Peyer's patch (tissue), 4 donors: ENCODE measurements around the gene RHO. TPM values are rescaled to one million over a fixed set of nuclear protein-coding genes. Genes with fewer than 3 reads are reported as not detected.

Source experiments
- DNase-seq, 3 donors: peaks; one replicate each; pipeline ENCODE4 v3.0.0-alpha.2; 2017 to 2019
- H3K27ac ChIP-seq, 4 donors: fragments of 200-600 bp; sonication (generic); one replicate each; pipeline ENCODE4 v1.5.1; 2016 to 2019
- H3K27me3 ChIP-seq, 2 donors: fragments of 200-600 bp; sonication (generic); one replicate each; pipeline ENCODE4 v1.5.1; 2019
- H3K36me3 ChIP-seq, 3 donors: fragments of 200-600 bp; sonication (generic); one replicate each; pipeline ENCODE4 v1.5.1; 2016 to 2019
- H3K4me1 ChIP-seq, 4 donors: fragments of 200-600 bp; sonication (generic); one replicate each; pipeline ENCODE4 v1.5.1; 2016 to 2019
- H3K4me3 ChIP-seq, 4 donors: fragments of 200-600 bp; sonication (generic); 1 replicate in 3 of 4; 2 replicates in 1 of 4; pipeline ENCODE4 v1.5.1; 2016 to 2019; ENCODE audit warnings: mild to moderate bottlenecking in 1 of 4
- H3K9me3 ChIP-seq, 4 donors: fragments of 200-600 bp; sonication (generic); one replicate each; pipeline ENCODE4 v1.5.1; 2016 to 2019; ENCODE audit warnings: mild to moderate bottlenecking in 1 of 4
- CTCF ChIP-seq, 6 experiments: fragments of 450-650 bp in 4 of 6; fragments of 200-600 bp in 2 of 6; sonication (generic) in 1 of 6; IDR thresholded peaks; one replicate each; pipeline ENCODE4 v1.5.1; 2017 to 2019; ENCODE audit warnings: antibody characterized with exemption in 6 of 6, mild to moderate bottlenecking in 3 of 6, moderate library complexity in 1 of 6
- POLR2A ChIP-seq, 2 donors: fragments of 450-650 bp; IDR thresholded peaks; one replicate each; pipeline ENCODE4 v1.5.1; 2017; ENCODE audit warnings: antibody characterized with exemption in 2 of 2, mild to moderate bottlenecking in 2 of 2, moderate library complexity in 2 of 2
- total RNA-seq, 4 donors: library from RNA; depleted of rRNA; stranded (reverse); fragments of >200 nt; gene quantifications; one replicate each; pipeline ENCODE4 v1.1.0, GENCODE V29; 2016

Gene RHO
- total RNA-seq, 4 donors from 2014 or later = not detected

GRCh38 chr3:129560269-129560787 lies 31.9 kb downstream of the RHO start:
- H3K27ac ChIP-seq = peak overlapping the region; percentile 59 to 82 (median 68)

GRCh38 chr3:129560911-129561594 lies 32.6 kb downstream of the RHO start:
- H3K4me1 ChIP-seq = peaks cover 0 to 38% (median 0%) of the 10 kb centered on the region in 4 donors
- H3K36me3 ChIP-seq = peaks cover 0 to 11% (median 0%) of the 10 kb centered on the region in 3 donors
- TF ChIP-seq POLR2A (IDR thresholded peaks at IDR 0.05) (no peak), CTCF (IDR thresholded peaks at IDR 0.05) (no peak)

More at GRCh38 chr3:129560269-129560787, 31.9 kb downstream of the RHO start:
- Histone ChIP-seq H3K9me3 (no peaks in the 10 kb centered on the region), H3K4me1 (peaks cover 0 to 38% (median 0%) of the 10 kb centered on the region in 4 donors), H3K27me3 (no peaks in the 10 kb centered on the region), H3K36me3 (peaks cover 0 to 11% (median 0%) of the 10 kb centered on the region in 3 donors), H3K4me3 (no peak overlapping the region)
- TF ChIP-seq CTCF (IDR thresholded peaks at IDR 0.05) = no peak
- no peak for TF ChIP-seq POLR2A (IDR thresholded peaks at IDR 0.05)
- no peak for DNase-seq

GRCh38 chr3:129561619-129562248 lies 33.3 kb downstream of the RHO start:
- peaks cover 0 to 11% (median 0%) of the 10 kb centered on the region in 3 donors for H3K36me3 ChIP-seq
- H3K4me1 ChIP-seq = peaks cover 0 to 41% (median 0%) of the 10 kb centered on the region in 4 donors
- no peak for TF ChIP-seq POLR2A (IDR thresholded peaks at IDR 0.05)
- no peak for TF ChIP-seq CTCF (IDR thresholded peaks at IDR 0.05)
- no peak overlapping the region for H3K4me3 ChIP-seq
- H3K27ac ChIP-seq = peak overlapping the region in 3 of 4 donors; percentile 59 to 82 (median 78)
- DNase-seq = no peak
- no peaks in the 10 kb centered on the region for H3K27me3 ChIP-seq
- H3K9me3 ChIP-seq = no peaks in the 10 kb centered on the region

More at GRCh38 chr3:129560911-129561594, 32.6 kb downstream of the RHO start:
- Histone ChIP-seq H3K4me3 (no peak overlapping the region), H3K9me3 (no peaks in the 10 kb centered on the region), H3K27me3 (no peaks in the 10 kb centered on the region), H3K27ac (peak overlapping the region; percentile 59 to 82 (median 68))
- DNase-seq = peak in 1 of 3 donors; percentile 71

GRCh38 chr3:129562803-129563202 lies 34.4 kb downstream of the RHO start:
- no peak for DNase-seq
- H3K36me3 ChIP-seq = peaks cover 0 to 11% (median 0%) of the 10 kb centered on the region in 3 donors
- no peaks in the 10 kb centered on the region for H3K27me3 ChIP-seq
- no peak overlapping the region for H3K4me3 ChIP-seq
- H3K4me1 ChIP-seq = peaks cover 0 to 49% (median 0%) of the 10 kb centered on the region in 4 donors
- TF ChIP-seq POLR2A (IDR thresholded peaks at IDR 0.05) = no peak
- no peak for TF ChIP-seq CTCF (IDR thresholded peaks at IDR 0.05)
- no peak overlapping the region for H3K27ac ChIP-seq
- no peaks in the 10 kb centered on the region for H3K9me3 ChIP-seq

- H3K27ac ChIP-seq = peak overlapping the region in 1 of 4 donors; percentile 13
- TF ChIP-seq POLR2A (IDR thresholded peaks at IDR 0.05) (no peak), CTCF (IDR thresholded peaks at IDR 0.05) (no peak)
These were observed 34.9 kb downstream of the RHO start for GRCh38 chr3:129563332-129563731.

More at GRCh38 chr3:129563332-129563731, 34.9 kb downstream of the RHO start:
- no peak overlapping the region for H3K4me3 ChIP-seq
- H3K4me1 ChIP-seq = peaks cover 0 to 44% (median 0%) of the 10 kb centered on the region in 4 donors
- peaks cover 0 to 11% (median 0%) of the 10 kb centered on the region in 3 donors for H3K36me3 ChIP-seq
- no peaks in the 10 kb centered on the region for H3K27me3 ChIP-seq
- DNase-seq = no peak
- H3K9me3 ChIP-seq = no peaks in the 10 kb centered on the region
